NCI-H187 (cell line): ENCODE measurements around the gene LDHD.
"Not testable (repeated sequence)": the region's sequence is repeated elsewhere in the genome, so short reads cannot be mapped to it uniquely, and the experiment has no call there.

Source experiments
- DNase-seq, 2 experiments: peaks; one replicate each; lab custom pipeline; 2025; lab: John Stamatoyannopoulos, UW

LDHD gene

GRCh38 chr16:75116081-75116910, at the start of gene LDHD:
TSS of gene LDHD (minus strand) at chr16:75116780. CDS start at chr16:75116720, 60 bp downstream.
- no peak for DNase-seq

GRCh38 chr16:75160386-75160785, 43.8 kb upstream of the LDHD start:
- DNase-seq, result no peak

DNA sequence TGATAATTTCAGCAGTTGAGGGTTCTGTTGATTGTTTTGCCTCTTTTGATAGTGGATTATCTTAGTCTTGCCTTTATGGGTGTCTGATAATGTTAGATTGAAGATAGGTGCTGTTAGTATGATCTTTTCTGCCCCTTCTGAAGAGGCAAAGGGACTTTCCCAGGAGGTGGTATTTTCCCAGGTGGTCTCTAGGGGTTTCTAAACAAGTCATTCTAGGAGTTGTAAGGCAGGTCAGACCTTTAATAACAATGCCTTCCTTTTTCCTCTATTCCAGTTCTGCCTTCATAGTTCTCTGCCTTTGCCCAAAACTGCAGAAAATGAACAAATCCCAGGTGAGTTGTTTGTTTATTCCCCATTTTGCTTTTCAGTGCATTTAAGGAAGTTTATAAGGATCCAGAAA, 36.1 kb upstream of the LDHD start:
- no peak for DNase-seq

DNA sequence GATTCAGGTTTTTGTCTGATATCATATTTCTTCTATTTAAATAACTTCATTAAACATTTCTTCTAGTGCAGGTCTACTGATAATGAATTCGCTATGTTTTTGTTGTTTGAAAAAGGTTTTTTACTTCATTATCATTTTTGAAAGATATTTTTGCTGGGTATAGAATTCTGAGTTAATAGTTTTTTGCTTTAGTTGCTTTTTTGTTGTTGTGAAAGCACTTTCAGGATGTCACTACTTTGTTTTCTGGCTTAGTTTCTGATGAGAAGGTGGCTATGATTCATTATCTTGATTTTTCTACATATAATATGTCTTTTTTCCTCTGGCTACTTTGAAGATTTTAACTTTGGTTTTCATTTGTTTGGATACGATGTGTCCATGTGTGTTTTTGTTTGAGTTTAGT, 35.2 kb upstream of the LDHD start:
- no peak for DNase-seq

DNA sequence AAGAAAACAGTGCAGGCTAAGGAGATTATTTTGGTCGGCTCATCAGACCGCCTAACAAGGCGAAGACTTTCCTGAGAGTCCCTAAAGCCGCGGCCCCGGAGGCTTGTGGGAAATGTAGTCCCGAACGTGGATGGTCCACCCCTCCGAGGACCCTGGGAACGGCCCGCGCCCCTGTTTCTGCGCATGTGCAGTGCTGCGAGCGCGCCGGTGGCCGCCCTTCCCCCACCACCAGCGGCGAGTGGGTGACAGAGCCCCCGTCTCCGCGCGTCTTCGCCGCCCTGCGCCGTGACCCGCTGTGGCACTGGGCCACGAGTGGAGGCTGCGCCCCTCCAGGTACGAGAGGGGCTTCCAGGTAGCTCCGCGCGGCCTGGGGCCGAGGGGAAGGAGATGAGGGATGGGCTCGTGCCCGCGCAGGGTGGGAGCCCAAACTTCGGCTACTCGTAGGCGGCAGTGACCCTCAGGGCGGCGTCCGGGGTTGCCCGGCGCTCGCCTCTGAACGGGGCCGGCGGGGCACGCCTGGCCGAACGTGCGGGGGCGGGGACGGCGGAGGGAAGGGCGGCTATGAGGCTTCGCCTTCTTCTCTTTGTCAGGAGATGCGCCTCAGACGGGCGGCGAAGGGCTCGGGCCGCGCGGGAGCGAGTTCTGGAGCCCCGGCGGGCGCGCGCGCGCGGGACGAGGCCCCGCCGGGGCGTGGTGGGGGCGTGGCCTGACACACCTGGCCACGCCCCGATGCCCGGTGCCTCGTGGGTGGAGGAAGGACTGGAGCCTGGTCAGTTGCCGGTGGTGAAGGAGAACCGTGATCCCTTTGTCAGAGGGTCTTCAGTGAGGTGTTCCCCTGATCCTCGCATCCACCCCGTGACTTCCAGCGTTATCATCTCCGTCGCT, 32.0 kb upstream of the LDHD start, which contains the start of gene ZFP1:
TSS of gene ZFP1 (plus strand) at position 214 of the 885 bp plus-strand sequence. CDS start 4,428 bp downstream, outside the sequence.
- DNase-seq, result peak; percentile 65 to 68

DNA sequence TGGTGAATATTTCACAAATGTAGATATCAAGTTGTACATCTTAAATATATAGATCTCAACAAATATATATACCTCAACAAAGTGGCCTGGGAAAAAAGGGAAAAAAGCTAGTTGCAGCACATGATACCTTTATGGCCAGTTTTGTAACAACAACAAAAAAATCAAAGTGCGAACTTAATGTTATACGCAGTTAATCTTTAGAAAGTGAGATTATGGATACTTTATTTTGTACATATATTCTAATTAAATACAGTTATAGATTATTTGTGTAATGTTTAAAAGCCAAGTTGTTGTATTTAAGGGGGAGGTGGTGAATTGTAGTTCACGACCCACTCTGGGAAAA, 31.4 kb upstream of the LDHD start:
- DNase-seq, result no peak

DNA sequence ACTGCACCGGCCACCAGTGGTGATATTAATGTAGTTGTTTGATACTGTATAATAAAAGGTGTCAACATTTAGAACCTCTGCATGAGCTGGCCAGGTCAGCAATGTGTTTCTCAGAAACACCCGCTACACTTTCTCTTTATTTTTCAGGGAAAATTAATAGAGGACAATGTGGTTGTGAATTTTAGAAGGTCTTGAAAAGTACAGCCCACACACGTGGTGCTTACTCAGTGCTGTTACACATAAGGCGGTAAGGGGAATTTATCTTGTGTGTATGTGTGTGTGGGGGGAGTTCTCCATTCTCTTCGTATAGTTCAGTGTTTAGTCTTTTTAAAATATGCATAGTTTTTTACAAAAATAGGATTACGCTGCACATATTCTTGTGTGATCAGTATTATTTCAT, 27.4 kb upstream of the LDHD start:
- DNase-seq, result no peak

DNA sequence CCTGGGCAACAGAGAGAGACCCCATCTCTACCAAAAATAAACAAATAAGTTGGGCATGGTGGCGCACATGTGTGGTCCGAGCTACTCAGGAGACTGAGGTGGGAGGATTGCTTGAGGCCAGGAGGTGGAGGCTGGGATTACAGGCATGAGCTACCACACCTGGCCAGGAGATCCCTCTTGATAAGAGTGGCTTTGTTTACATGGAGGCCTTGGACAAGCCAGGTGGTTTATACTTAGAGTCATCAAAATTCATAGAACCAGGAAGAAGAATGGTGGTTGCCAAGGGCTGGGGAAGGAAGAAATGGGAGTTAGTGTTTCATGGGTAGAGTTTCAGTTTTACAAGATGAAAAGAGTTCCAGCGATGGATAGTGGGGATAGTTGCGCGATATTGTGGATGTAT, 22.9 kb upstream of the LDHD start:
- no peak for DNase-seq

GRCh38 chr16:75138636-75139035, 22.1 kb upstream of the LDHD start:
- DNase-seq, result no peak

DNA sequence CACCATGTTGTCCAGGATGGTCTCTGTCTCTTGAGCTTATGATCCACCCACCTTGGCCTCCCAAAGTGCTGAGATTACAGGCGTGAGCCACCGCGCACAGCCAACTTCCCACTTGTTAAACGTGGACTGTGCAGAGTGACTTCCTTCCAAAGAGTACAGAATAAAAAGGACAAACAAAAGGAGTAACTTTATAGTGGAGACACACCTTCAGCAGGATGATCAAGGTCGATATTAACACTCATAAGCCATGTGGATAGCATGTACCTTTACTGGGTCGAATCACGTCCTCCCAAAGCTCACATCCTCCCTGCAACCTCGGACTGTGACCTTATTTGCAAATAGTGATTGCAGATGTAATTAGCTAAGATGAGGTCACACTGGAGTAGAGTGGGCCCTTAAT, 21.7 kb upstream of the LDHD start:
- no peak for DNase-seq

GRCh38 chr16:75131081-75131480, 14.5 kb upstream of the LDHD start:
- DNase-seq, result no peak

GRCh38 chr16:75130150-75130771, 13.7 kb upstream of the LDHD start:
- DNase-seq, result no peak

DNA sequence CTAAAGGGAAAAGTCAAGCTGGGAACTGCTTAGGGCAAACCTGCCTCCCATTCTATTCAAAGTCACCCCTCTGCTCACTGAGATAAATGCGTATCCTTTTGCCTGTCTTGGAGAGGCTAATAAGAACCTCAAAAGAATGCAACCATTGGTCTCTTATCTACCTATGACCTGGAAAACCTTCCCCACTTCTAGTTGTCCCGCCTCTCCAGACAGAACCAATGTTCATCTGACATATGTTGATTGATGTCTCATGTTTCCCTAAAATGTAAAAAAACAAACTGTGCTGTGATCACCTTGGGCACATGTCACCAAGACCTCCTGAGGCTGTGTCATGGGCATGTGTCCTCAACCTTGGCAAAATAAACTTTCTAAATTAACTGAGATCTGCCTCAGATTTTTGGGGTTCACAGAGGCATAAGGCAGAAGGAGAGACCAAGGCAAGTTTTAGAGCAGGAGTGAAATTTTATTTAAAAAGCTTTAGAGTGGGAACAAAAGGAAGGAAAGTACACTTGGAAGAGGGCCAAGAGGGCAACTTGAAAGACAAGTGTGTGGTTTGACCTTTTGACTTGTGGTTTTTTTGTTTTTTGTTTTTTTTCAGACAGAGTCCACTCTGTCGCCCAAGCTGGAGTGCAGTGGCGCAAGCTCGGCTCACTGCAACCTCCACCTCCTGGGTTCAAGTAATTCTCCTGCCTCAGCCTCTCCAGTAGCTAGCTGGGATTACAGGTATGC, 13.0 kb upstream of the LDHD start:
- not testable (repeated sequence) for DNase-seq

DNA sequence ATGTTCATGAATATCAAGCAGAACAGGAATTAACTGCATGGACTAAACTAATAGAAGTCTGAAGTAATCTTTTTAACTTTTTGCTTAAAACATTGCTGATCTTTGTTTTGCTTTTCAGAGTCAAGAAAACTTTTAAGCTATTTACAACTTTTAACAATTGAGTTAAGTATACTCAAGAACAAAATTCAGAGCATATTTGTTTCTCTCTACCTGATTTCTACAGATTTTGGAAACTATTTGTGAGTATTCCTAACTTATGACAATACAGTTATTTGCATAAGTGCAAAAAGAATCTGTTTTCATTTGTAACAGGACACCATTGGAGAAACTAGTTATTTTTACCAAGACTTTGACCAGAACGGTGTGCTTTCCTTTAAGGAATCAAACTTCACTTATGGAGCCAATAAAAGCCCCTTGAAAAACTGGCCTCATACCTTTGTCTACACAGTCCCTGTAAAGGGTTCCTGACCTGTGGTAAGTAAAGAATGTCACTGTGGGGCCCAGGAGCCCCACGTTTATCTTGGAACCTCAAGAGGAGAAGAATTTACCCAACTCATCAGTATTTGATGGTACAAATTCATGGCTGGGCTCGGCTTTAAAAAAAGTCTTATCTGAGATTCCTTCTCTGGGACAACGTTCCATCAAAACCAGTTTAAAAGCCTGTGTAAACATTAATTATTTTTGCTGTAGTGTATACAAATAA, 11.3 kb upstream of the LDHD start:
- no peak for DNase-seq

DNA sequence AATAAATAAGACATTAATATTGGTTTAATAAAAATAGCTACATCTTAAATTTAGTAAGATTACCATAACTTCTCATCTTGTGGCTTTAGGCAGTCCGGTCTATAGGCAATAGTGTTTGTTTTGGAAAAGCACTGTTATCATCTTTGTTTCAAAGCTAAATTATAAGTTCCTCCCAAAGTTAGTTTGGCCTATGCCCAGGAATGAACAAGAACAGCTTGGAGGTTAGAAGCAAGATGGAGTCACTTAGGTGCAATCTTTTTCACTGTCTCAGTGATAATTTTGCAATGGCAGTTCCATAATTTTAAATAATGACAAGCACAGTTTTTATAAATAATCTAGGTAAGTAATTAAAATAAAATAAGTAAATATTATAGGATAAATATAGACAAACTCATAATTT, 6.0 kb upstream of the LDHD start:
- DNase-seq, result no peak

DNA sequence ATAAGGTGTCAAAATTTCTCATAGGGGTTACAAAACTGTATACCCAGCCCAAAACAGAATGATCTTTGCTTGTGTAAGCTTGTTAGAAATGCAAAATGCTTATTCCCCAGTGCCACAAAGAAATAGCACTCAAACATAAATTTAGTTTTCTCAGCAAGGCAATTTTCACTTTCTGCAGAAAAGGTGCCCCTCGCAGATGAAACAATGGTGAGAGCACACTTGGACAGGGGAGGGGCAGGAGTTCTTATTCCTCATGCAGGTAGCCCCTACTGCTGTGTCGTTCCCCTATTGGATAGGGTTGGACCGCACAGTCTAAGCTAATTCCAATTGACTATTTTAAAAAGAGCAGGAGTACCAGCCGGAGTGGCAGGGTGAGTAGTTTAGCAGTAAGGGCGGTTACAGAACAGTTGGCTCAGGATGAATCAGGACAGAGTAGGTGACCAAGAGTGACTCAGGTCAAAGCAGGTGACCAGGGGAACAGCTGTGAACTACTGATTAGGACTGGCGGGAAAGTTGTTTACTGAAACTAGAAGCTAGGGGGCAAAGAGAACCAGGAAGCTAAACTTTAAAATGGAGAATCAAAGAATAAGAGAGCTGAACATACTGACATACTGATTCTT, 5.5 kb upstream of the LDHD start:
- no peak for DNase-seq

DNA sequence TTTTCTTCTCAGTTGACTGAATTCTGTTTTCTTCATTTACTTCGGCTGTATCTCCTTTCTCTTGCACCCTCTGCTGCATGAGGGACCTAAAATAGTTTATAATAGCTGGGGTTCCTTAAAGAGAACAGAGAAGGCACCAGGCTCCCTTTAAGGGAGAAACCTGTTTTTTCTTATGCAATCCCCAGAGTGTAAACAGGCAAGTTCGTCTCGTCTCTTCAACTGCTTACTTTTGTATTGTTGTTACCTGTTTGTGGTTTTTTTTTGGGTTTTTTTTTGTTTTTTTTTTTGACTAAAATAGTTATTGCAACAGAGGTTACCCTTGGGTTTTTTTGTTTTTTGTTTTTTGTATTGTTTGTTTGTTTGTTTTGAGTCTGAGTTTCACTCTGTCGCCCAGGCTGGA, 3.7 kb upstream of the LDHD start:
- no peak for DNase-seq

DNA sequence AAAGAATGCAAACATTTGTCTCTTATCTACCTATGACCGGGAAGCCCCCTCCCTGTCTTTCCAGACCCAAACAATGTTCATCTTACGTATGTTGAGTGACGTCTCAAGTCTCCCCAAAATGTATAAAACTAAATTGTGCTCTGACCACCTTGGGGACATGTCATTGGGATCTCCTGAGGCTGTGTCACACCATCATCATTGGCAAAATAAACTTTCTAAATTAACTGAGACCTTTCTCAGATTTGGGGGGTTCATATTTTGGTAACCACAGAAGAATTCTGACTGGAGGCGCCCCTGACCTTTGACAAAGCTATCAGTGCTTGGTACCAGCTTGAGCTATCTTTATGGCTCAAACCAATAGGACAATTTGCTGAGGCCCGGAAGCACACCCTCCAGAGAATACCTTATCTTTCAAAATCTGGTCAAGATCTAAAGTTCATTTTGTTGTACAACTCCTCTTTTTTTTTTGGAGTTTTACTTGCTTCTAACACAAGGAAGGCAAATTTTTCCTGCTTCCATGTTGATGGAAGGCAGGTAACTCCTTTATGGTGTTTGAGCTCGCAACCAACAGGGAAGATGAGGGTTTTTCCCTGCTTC, 2.5 kb upstream of the LDHD start:
- no peak for DNase-seq

GRCh38 chr16:75116911-75117245, 298 bp upstream of the LDHD start:
- no peak for DNase-seq

DNA sequence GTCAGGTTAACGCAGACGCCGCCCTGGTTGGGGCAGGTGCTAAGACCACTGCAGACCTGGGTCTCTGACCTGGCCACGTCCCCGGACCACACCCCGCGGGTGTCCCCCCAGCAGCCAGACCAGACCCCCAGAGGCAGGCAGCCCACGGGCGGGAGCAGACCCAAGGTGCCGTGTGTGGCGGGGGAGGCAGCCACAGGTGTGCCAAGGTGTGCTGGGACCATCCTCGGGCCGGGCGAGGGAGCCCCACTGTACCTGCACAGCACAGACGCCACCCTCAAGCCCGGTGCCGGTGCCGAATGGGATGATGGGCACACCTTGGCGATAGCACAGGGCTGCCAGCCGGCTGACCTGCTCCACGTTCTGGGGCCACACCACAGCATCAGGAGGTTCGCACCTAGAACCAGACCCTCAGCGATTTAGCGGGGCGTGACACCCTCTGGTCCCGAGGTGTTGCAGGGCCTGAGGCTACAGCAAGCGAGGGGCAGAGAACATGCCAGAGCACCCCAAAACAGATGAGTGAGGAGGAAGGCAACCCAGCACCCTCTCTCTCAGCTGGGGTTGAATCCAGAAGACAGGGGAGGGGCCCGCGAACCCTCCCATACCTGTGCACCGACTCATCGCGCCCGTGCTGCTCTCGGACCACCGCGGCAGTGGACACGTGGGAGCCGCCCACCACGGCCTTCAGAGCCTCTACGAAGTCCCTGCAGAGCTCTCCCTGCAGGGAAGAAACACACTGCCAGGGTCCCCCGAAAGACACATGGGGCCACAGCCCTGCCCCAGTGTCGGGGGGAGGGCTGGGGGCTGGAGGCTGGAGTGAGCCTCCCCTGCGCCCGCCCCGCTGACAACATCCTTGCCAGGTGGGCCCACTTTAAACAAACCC, 1.4 kb downstream of the LDHD start:
- no peak for DNase-seq
